Measurements from ENCODE around the gene SSH2. TPM values are rescaled to one million over a fixed set of nuclear protein-coding genes. Genes with fewer than 3 reads are reported as not detected.

Gene SSH2
- total RNA-seq (8.3 and 9.9 TPM in 2 replicates), polyA plus RNA-seq (12.7 and 15.7 TPM in 2 replicates)

- Histone ChIP-seq H3K4me1 (ENCODE audit: insufficient read depth) (peaks cover 17% of the 10 kb centered on the region), H3K27ac (peak within 1 kb of the TSS; percentile 83), H3K36me3 (replicated peaks; ENCODE audit: insufficient read depth, low read depth) (no peaks in the 10 kb centered on the region), H3K79me2 (peaks cover 42% of the 10 kb centered on the region), H3K4me2 (peak within 1 kb of the TSS; percentile 91), H3K9me3 (ENCODE audit: low read depth) (no peaks in the 10 kb centered on the region), H4K20me1 (ENCODE audit: insufficient read depth, poor library complexity, severe bottlenecking) (no peaks in the 10 kb centered on the region), H3K4me3 (peak within 1 kb of the TSS; percentile 96), H3K9me2 (replicated peaks; ENCODE audit: insufficient read depth) (no peaks in the 10 kb centered on the region), H3K27me3 (no peaks in the 10 kb centered on the region), H2AFZ (peak within 1 kb of the TSS; percentile 76)
- WGBS (ENCODE audit: low lambda C conversion rate, missing lambda C conversion rate), result under 1% methylated on average over 33 of the region's 71 CpGs
- peak; percentile 97 for DNase-seq (ENCODE audit: low spot score)
- TF ChIP-seq CTCF (IDR thresholded peaks at IDR 0.05; ENCODE audit: poor library complexity), result no peak
Observed at GRCh38 chr17:29929533-29930408, at the start of gene SSH2. Gene SSH2 (minus strand): TSS chr17:29930228. CDS start chr17:29930000, 228 bp downstream.

GRCh38 chr17:29977836-29978235, 47.8 kb upstream of the SSH2 start:
- H3K4me1 ChIP-seq (ENCODE audit: insufficient read depth), result no peaks in the 10 kb centered on the region
- H3K9me2 ChIP-seq (replicated peaks; ENCODE audit: insufficient read depth), result no peaks in the 10 kb centered on the region
- WGBS (ENCODE audit: low lambda C conversion rate, missing lambda C conversion rate), result 56% methylated on average over 1 of the region's 1 CpG
- TF ChIP-seq CTCF (IDR thresholded peaks at IDR 0.05; ENCODE audit: poor library complexity) (no peak), EZH2 (IDR thresholded peaks at IDR 0.05; ENCODE audit: borderline replicate concordance) (no peak), EZH2phosphoT487 (IDR thresholded peaks at IDR 0.05; ENCODE audit: low read depth, severe bottlenecking, unreplicated experiment) (no peak)
- H3K4me3 ChIP-seq, result no peak overlapping the region
- no peaks in the 10 kb centered on the region for H3K79me2 ChIP-seq
- no peaks in the 10 kb centered on the region for H3K9me3 ChIP-seq (ENCODE audit: low read depth)
- no peak overlapping the region for H3K4me2 ChIP-seq
- no peak overlapping the region for H3K27ac ChIP-seq
- H3K27me3 ChIP-seq, result no peaks in the 10 kb centered on the region
- no peaks in the 10 kb centered on the region for H4K20me1 ChIP-seq (ENCODE audit: insufficient read depth, poor library complexity, severe bottlenecking)
- H2AFZ ChIP-seq, result no peak overlapping the region
- no peaks in the 10 kb centered on the region for H3K36me3 ChIP-seq (replicated peaks; ENCODE audit: insufficient read depth, low read depth)
- no peak for DNase-seq (ENCODE audit: low spot score)

- no peak for TF ChIP-seq EZH2phosphoT487 (IDR thresholded peaks at IDR 0.05; ENCODE audit: low read depth, severe bottlenecking, unreplicated experiment)
- no peak for TF ChIP-seq EZH2 (IDR thresholded peaks at IDR 0.05; ENCODE audit: borderline replicate concordance)
- no peak for TF ChIP-seq CTCF (IDR thresholded peaks at IDR 0.05; ENCODE audit: poor library complexity)
- no peak overlapping the region for H2AFZ ChIP-seq
Observed at GRCh38 chr17:29973005-29973404, 43.0 kb upstream of the SSH2 start.

More at GRCh38 chr17:29973005-29973404, 43.0 kb upstream of the SSH2 start:
- DNase-seq (ENCODE audit: low spot score), result no peak
- no peak overlapping the region for H3K27ac ChIP-seq
- H3K9me3 ChIP-seq (ENCODE audit: low read depth), result no peaks in the 10 kb centered on the region
- no peaks in the 10 kb centered on the region for H3K36me3 ChIP-seq (replicated peaks; ENCODE audit: insufficient read depth, low read depth)
- H3K4me1 ChIP-seq (ENCODE audit: insufficient read depth), result no peaks in the 10 kb centered on the region
- 97% methylated on average over 3 of the region's 3 CpGs for whole genome bisulfite sequencing (ENCODE audit: low lambda C conversion rate, missing lambda C conversion rate)
- H3K79me2 ChIP-seq, result no peaks in the 10 kb centered on the region
- H3K4me3 ChIP-seq, result no peak overlapping the region
- H3K27me3 ChIP-seq, result no peaks in the 10 kb centered on the region
- H3K4me2 ChIP-seq, result no peak overlapping the region
- no peaks in the 10 kb centered on the region for H3K9me2 ChIP-seq (replicated peaks; ENCODE audit: insufficient read depth)
- no peaks in the 10 kb centered on the region for H4K20me1 ChIP-seq (ENCODE audit: insufficient read depth, poor library complexity, severe bottlenecking)
